ENCODE results near the gene JPH3.

DNA sequence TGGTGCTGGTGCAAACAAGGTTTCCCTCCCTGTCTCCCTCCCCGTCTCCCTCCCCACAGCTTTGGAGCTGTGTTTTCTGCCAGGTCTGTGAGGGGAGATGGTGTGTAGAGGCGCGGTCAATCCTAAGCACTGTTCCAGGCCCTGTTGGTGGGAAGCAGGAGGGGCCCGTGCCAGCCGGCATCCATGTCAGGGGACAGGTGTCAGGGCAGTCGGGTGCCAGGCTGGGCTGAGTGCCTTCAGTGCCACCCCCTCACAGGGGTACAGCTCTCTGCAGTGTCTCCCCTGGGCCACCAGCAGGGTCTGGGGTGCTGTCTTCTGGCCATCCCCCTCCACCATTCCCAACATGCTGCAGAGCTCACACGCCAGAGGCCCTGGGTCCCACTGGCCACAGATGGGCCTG, 89.9 kb downstream of the JPH3 start:
- no peak for TF ChIP-seq POLR2A (IDR thresholded peaks at IDR 0.05)
- TF ChIP-seq, protein P1, sequence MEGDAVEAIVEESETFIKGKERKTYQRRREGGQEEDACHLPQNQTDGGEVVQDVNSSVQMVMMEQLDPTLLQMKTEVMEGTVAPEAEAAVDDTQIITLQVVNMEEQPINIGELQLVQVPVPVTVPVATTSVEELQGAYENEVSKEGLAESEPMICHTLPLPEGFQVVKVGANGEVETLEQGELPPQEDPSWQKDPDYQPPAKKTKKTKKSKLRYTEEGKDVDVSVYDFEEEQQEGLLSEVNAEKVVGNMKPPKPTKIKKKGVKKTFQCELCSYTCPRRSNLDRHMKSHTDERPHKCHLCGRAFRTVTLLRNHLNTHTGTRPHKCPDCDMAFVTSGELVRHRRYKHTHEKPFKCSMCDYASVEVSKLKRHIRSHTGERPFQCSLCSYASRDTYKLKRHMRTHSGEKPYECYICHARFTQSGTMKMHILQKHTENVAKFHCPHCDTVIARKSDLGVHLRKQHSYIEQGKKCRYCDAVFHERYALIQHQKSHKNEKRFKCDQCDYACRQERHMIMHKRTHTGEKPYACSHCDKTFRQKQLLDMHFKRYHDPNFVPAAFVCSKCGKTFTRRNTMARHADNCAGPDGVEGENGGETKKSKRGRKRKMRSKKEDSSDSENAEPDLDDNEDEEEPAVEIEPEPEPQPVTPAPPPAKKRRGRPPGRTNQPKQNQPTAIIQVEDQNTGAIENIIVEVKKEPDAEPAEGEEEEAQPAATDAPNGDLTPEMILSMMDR (IDR thresholded peaks at IDR 0.05): no peak
- no peak for TF ChIP-seq POLR2AphosphoS5 (IDR thresholded peaks at IDR 0.05)

Measured in sigmoid colon (tissue), 4 donors.